GM18502 (cell line): Measurements from ENCODE around the gene MACROD2.
"Not testable (repeated sequence)": the region's sequence is repeated elsewhere in the genome, so short reads cannot be mapped to it uniquely, and the experiment has no call there.

ENCODE experiments used
- ATAC-seq: cut with Tn5 transposase; IDR thresholded peaks from one replicate; pipeline ENCODE4 v1.9.1; 2021; ENCODE audit warnings: mild to moderate bottlenecking; ENCODE audit not compliant: unreplicated experiment, poor library complexity

Gene MACROD2

GRCh38 chr20:14445310-14445709 is 450.0 kb downstream of the MACROD2 start:
- ATAC-seq = no peak

GRCh38 chr20:14445902-14446301 is 450.6 kb downstream of the MACROD2 start:
- ATAC-seq = no peak

GRCh38 chr20:14446446-14446845 is 451.1 kb downstream of the MACROD2 start:
- no peak for ATAC-seq

- no peak for ATAC-seq
Measured at GRCh38 chr20:14449323-14449722, 454.0 kb downstream of the MACROD2 start.

GRCh38 chr20:14450256-14450655 is 454.9 kb downstream of the MACROD2 start:
- ATAC-seq = no peak

GRCh38 chr20:14451458-14451857 is 456.1 kb downstream of the MACROD2 start:
- ATAC-seq = no peak

GRCh38 chr20:14453259-14453658 is 457.9 kb downstream of the MACROD2 start:
- ATAC-seq = no peak

GRCh38 chr20:14454296-14454695 is 459.0 kb downstream of the MACROD2 start:
- ATAC-seq = no peak

GRCh38 chr20:14467104-14467827 is 471.9 kb downstream of the MACROD2 start:
- ATAC-seq = not testable (repeated sequence)

- ATAC-seq = no peak
Measured at GRCh38 chr20:14470231-14470899, 475.0 kb downstream of the MACROD2 start.

- no peak for ATAC-seq
Measured at GRCh38 chr20:14470977-14471661, 475.8 kb downstream of the MACROD2 start.

GRCh38 chr20:14477125-14477524 is 481.8 kb downstream of the MACROD2 start:
- ATAC-seq = no peak

- no peak for ATAC-seq
Measured at GRCh38 chr20:14478126-14478525, 482.8 kb downstream of the MACROD2 start.

- no peak for ATAC-seq
Measured at GRCh38 chr20:14481863-14482262, 486.5 kb downstream of the MACROD2 start.

- ATAC-seq = no peak
Measured at GRCh38 chr20:14488212-14488611, 492.9 kb downstream of the MACROD2 start.

- no peak for ATAC-seq
Measured at GRCh38 chr20:14488756-14489479, 493.6 kb downstream of the MACROD2 start.

- no peak for ATAC-seq
Measured at GRCh38 chr20:14489544-14489943, 494.2 kb downstream of the MACROD2 start.

GRCh38 chr20:14491436-14491835 is 496.1 kb downstream of the MACROD2 start:
- ATAC-seq = no peak

GRCh38 chr20:14493408-14493807 is 498.1 kb downstream of the MACROD2 start:
- no peak for ATAC-seq

- ATAC-seq = no peak
Measured at GRCh38 chr20:14494355-14494754, 499.0 kb downstream of the MACROD2 start.

- ATAC-seq = no peak
Measured at GRCh38 chr20:14495066-14495465, 499.8 kb downstream of the MACROD2 start.
